ENCODE data around the gene CACNA1B.

DNA sequence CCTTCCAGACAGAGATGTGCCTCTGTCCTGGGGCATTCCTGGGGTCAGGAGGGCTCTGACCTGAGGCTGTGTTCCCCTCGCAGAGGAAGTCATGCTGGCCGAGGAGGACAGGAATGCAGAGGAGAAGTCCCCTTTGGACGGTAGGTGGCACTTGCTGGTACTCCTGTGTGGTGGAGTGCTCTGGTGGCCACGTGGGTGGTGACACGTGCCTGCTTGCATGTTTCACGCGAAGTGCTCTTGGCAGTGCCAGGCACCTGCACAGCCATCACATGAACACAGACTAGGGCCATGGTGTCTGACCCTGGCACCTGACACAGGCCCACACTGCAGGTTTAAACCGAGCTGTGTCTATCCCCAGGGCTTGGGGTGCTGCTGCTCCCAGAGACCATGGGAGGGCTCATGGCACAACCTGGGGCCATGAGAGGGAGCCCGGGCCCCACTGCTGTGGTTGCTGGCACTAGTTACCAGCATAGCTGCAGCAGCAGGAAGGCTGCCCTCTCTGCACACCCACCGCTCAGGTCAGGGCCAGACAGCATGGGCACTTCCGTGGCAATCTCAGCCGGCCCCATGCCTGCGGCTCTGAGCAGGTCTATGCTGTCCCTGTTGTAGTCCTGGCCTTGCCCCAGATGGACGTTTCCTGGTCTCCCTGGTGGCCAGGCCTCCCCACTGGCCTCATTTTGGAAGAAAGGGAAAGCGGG, 79.3 kb downstream of the CACNA1B start:
- TF ChIP-seq EP300 (IDR thresholded peaks at IDR 0.05; ENCODE audit: borderline replicate concordance) = no peak
- no peak for TF ChIP-seq YY1 (IDR thresholded peaks at IDR 0.05; ENCODE audit: low read depth)
- TF ChIP-seq CREB1 (IDR thresholded peaks at IDR 0.05; ENCODE audit: low read depth) = no peak
- no peak for TF ChIP-seq EGR1 (IDR thresholded peaks at IDR 0.05)
- no peak for TF ChIP-seq TAF1 (IDR thresholded peaks at IDR 0.05; ENCODE audit: low read depth)
- TF ChIP-seq, protein P1, sequence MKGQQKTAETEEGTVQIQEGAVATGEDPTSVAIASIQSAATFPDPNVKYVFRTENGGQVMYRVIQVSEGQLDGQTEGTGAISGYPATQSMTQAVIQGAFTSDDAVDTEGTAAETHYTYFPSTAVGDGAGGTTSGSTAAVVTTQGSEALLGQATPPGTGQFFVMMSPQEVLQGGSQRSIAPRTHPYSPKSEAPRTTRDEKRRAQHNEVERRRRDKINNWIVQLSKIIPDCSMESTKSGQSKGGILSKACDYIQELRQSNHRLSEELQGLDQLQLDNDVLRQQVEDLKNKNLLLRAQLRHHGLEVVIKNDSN (IDR thresholded peaks at IDR 0.05) = peak; percentile 39; the same call in 1 of the 2 replicates
- TF ChIP-seq, protein P2, sequence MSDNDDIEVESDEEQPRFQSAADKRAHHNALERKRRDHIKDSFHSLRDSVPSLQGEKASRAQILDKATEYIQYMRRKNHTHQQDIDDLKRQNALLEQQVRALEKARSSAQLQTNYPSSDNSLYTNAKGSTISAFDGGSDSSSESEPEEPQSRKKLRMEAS (IDR thresholded peaks at IDR 0.05) = peak; percentile 66
- TF ChIP-seq RAD21 (IDR thresholded peaks at IDR 0.05; ENCODE audit: low read depth) = no peak
- no peak for TF ChIP-seq CEBPB (IDR thresholded peaks at IDR 0.05)
- TF ChIP-seq NFIC (IDR thresholded peaks at IDR 0.05) = no peak
- TF ChIP-seq, protein P3, sequence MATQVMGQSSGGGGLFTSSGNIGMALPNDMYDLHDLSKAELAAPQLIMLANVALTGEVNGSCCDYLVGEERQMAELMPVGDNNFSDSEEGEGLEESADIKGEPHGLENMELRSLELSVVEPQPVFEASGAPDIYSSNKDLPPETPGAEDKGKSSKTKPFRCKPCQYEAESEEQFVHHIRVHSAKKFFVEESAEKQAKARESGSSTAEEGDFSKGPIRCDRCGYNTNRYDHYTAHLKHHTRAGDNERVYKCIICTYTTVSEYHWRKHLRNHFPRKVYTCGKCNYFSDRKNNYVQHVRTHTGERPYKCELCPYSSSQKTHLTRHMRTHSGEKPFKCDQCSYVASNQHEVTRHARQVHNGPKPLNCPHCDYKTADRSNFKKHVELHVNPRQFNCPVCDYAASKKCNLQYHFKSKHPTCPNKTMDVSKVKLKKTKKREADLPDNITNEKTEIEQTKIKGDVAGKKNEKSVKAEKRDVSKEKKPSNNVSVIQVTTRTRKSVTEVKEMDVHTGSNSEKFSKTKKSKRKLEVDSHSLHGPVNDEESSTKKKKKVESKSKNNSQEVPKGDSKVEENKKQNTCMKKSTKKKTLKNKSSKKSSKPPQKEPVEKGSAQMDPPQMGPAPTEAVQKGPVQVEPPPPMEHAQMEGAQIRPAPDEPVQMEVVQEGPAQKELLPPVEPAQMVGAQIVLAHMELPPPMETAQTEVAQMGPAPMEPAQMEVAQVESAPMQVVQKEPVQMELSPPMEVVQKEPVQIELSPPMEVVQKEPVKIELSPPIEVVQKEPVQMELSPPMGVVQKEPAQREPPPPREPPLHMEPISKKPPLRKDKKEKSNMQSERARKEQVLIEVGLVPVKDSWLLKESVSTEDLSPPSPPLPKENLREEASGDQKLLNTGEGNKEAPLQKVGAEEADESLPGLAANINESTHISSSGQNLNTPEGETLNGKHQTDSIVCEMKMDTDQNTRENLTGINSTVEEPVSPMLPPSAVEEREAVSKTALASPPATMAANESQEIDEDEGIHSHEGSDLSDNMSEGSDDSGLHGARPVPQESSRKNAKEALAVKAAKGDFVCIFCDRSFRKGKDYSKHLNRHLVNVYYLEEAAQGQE (IDR thresholded peaks at IDR 0.05; ENCODE audit: low read depth) = no peak

Data from Ishikawa (cell line).